Measurements from ENCODE around the gene GHITM. TPM values are rescaled to one million over a fixed set of nuclear protein-coding genes. Genes with fewer than 3 reads are reported as not detected.

The GHITM gene
- polyA plus RNA-seq, 1 of the 3 experiments (the other 2 are of a cell fraction) = 113 TPM

GRCh38 chr10:84158061-84158460, 18.8 kb downstream of the GHITM start:
- no peak overlapping the region for H3K4me3 ChIP-seq (ENCODE audit: low read depth in 2 of 2, low read length in 1 of 2)
- CTCF ChIA-PET = interaction anchor here (1.2 to 4.2 kb wide), 2 partner anchors 10 to 18 kb away, joined by 4 to 27 read pairs; no protein-coding TSS in a partner anchor

GRCh38 chr10:84158550-84158949, 19.2 kb downstream of the GHITM start:
- ChIA-PET CTCF (interaction anchor here (1.2 to 4.2 kb wide), 2 partner anchors 11 to 18 kb away, joined by 4 to 27 read pairs; no protein-coding TSS in a partner anchor), POLR2A (no interaction called here)
- Histone ChIP-seq H4K20me1 (ENCODE audit: insufficient read depth) (no peaks in the 10 kb centered on the region), H3K27me3 (ENCODE audit: insufficient read depth) (no peaks in the 10 kb centered on the region), H3K4me3 (ENCODE audit: low read depth in 2 of 2, low read length in 1 of 2) (no peak overlapping the region), H3K4me1 (ENCODE audit: control insufficient read depth in 1 of 2, insufficient read depth in 2 of 2, low read depth in 1 of 2, low read length in 1 of 2) (no peaks in the 10 kb centered on the region), H3K9ac (no peak overlapping the region), H2AFZ (ENCODE audit: low read depth) (no peak overlapping the region), H3K9me2 (no peaks in the 10 kb centered on the region), H3K9me3 (no peaks in the 10 kb centered on the region), H3K27ac (ENCODE audit: low read depth in 2 of 2, low read length in 1 of 2) (no peak overlapping the region), H3K79me2 (ENCODE audit: insufficient read depth) (no peaks in the 10 kb centered on the region), H3K4me2 (no peak overlapping the region), H3K36me3 (replicated peaks in 1 of 2; ENCODE audit: control insufficient read depth in 1 of 2, insufficient read depth in 2 of 2, low read length in 1 of 2) (peaks cover 11 to 20% of the 10 kb centered on the region in 2 experiments), H3F3A (replicated peaks; ENCODE audit: insufficient read depth) (no peaks in the 10 kb centered on the region)
- TF ChIP-seq TEAD4 (IDR thresholded peaks at IDR 0.05; ENCODE audit: borderline replicate concordance, insufficient read depth) (no peak), NRF1 (IDR thresholded peaks at IDR 0.05; ENCODE audit: low read depth, low read length) (no peak), SIN3A (IDR thresholded peaks at IDR 0.05; ENCODE audit: borderline replicate concordance, low read depth, low read length) (no peak), USF2 (IDR thresholded peaks at IDR 0.05; ENCODE audit: borderline replicate concordance, low read depth, low read length) (no peak), TAF1 (IDR thresholded peaks at IDR 0.05; ENCODE audit: borderline replicate concordance, low read depth, low read length) (no peak), RFX5 (IDR thresholded peaks at IDR 0.05; ENCODE audit: low read length) (no peak), FOXJ3 (CRISPR knock-in tag; IDR thresholded peaks at IDR 0.05) (no peak)
- no peak for DNase-seq
- WGBS (ENCODE audit: low lambda C conversion rate) = 78% methylated on average over 4 of the region's 4 CpGs

More at GRCh38 chr10:84158061-84158460, 18.8 kb downstream of the GHITM start:
- H3K9me2 ChIP-seq = no peaks in the 10 kb centered on the region
- no peak overlapping the region for H3K9ac ChIP-seq
- H3K4me1 ChIP-seq (ENCODE audit: control insufficient read depth in 1 of 2, insufficient read depth in 2 of 2, low read depth in 1 of 2, low read length in 1 of 2) = no peaks in the 10 kb centered on the region
- H3K9me3 ChIP-seq = no peaks in the 10 kb centered on the region
- H3F3A ChIP-seq (replicated peaks; ENCODE audit: insufficient read depth) = no peaks in the 10 kb centered on the region
- TF ChIP-seq FOXJ3 (CRISPR knock-in tag; IDR thresholded peaks at IDR 0.05) = no peak
- no peak for TF ChIP-seq EZH2phosphoT487 (IDR thresholded peaks at IDR 0.05; ENCODE audit: borderline replicate concordance, low read depth)
- no peak for TF ChIP-seq CHD2 (IDR thresholded peaks at IDR 0.05; ENCODE audit: low read length, partially characterized antibody)
- peak; percentile 72; the same call in 1 of the 2 replicates for TF ChIP-seq RFX5 (IDR thresholded peaks at IDR 0.05; ENCODE audit: low read length)
- TF ChIP-seq MXI1 (IDR thresholded peaks at IDR 0.05; ENCODE audit: low read depth, low read length) = no peak
- TF ChIP-seq SMC3 (IDR thresholded peaks at IDR 0.05; ENCODE audit: low read depth, low read length) = no peak
- TF ChIP-seq USF1 (IDR thresholded peaks at IDR 0.05; ENCODE audit: borderline replicate concordance, low read depth) = no peak
- no peak for TF ChIP-seq ZBTB33 (IDR thresholded peaks at IDR 0.05; ENCODE audit: borderline replicate concordance, low read depth)
- TF ChIP-seq USF2 (IDR thresholded peaks at IDR 0.05; ENCODE audit: borderline replicate concordance, low read depth, low read length) = no peak
- H4K20me1 ChIP-seq (ENCODE audit: insufficient read depth) = no peaks in the 10 kb centered on the region
- WGBS (ENCODE audit: low lambda C conversion rate) = 89% methylated on average over 2 of the region's 2 CpGs
- H3K4me2 ChIP-seq = no peak overlapping the region
- H3K79me2 ChIP-seq (ENCODE audit: insufficient read depth) = no peaks in the 10 kb centered on the region
- H2AFZ ChIP-seq (ENCODE audit: low read depth) = no peak overlapping the region
- H3K27me3 ChIP-seq (ENCODE audit: insufficient read depth) = no peaks in the 10 kb centered on the region
- no peak for DNase-seq
- H3K36me3 ChIP-seq (replicated peaks in 1 of 2; ENCODE audit: control insufficient read depth in 1 of 2, insufficient read depth in 2 of 2, low read length in 1 of 2) = peaks cover 16 to 25% of the 10 kb centered on the region in 2 experiments
- POLR2A ChIA-PET = no interaction called here
- H3K27ac ChIP-seq (ENCODE audit: low read depth in 2 of 2, low read length in 1 of 2) = no peak overlapping the region
